HG02981 (cell line): ENCODE results near the gene SOHLH2.

Experiments
- ATAC-seq: cut with Tn5 transposase; IDR thresholded peaks from one replicate; pipeline ENCODE4 v1.9.1; 2021; ENCODE audit warnings: mild to moderate bottlenecking, moderate library complexity; ENCODE audit not compliant: unreplicated experiment

Gene SOHLH2

DNA sequence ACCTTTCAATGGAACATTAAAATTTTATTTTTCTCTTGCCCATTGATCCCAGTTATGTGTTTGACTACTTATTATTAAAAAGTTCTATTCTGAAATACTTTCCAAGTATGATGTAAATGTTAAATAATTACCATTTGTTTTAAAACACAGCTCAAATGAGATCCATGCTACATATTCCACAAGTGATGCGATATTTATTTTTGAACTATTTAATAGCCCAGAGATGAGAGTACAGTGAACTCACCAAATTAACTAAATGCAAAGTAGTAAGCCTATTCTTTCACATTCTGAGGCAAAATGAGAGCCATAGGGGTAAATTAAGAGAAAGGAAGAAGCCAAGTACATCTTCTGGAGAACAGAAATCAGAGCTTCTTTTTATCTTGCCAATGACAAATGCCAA lies 82.0 kb downstream of the SOHLH2 start:
- ATAC-seq, result no peak

DNA sequence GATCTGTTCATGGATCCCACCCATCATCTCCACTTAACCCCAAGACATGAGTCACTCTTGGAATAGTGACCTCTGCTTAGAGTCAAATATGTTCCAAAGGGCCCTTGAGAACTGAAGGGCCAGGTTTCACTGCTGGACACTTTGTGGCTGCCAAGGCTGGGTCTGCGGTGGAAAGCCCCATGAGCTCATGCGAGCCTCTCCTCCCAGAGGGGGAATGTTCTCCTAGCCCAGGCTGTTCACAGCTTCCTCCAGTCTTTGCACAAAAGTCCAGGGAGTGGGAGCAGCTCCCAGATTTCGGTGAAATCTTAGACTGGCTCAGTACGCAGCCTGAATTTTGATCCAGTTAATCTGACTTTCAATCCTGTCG lies 82.4 kb downstream of the SOHLH2 start:
- no peak for ATAC-seq

DNA sequence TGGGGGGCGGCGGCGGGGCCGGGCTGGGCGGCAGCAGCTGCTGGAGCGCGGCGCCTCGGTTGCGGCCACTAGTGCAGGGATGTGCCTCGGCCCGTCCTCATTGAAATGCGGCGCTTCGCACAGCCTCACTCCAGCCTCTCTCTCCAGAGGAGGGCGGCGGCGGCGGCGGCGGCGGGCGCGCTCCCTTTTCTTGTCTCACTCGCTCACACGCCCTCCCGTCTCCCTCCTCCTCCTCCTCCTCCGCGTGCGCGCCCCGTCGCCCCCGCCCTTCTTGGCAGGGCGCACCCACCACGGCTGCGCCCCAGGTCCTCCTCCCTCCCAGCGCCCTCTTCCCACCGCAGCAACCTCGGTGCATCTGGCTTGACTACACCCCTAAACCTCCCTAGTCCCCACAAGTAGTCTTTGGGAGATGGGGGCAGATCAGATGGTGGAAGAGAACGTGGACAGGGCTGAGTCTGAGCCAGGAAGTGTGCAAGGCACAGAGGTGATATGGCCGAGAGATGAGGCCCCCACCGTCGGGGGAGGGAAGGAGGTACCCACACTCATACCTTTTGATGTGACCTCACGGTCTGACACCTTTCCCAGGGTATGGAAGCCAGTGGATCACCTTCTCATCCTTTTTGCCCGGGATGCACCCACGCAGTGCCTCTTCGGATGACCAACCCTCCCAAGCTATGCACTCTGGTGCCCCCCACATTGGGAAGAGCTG lies 83.0 kb downstream of the SOHLH2 start, which contains the start of gene DCLK1:
DCLK1 (minus strand) TSS at position 161 of the 709 bp plus-strand sequence.
- ATAC-seq, result no peak

DNA sequence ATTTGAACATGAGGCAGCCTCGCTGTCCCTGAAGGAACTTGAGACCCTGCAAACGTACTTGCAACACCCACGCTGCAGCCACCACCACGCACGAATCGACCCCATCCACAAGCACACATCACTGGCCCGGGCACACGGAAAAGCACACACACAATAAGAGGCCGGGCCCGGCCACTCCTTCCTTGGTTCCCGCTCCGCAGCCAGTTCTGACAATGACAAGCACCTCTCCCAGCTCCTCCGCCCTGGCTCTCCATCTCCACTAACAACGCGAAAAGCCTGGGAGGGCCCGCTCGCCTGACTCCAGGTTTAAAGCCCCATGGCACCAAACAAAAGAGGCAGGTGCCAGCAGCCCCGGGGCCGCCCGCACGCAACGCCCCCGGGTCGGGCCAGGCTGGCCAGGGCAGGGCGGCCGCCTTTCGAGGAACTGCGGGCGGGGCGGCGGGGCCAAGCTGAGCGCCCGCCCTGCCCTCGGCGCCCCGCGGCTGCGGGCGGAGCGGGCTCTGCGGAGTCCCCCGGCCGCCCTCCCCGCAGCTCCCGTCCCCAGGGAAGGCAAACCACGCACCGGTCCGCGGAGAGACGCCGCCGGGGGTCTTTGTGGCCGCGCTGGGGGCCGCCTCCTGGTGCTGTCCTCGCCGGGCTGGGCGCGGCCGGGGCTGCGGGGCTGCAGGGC lies 83.7 kb downstream of the SOHLH2 start:
- no peak for ATAC-seq

DNA sequence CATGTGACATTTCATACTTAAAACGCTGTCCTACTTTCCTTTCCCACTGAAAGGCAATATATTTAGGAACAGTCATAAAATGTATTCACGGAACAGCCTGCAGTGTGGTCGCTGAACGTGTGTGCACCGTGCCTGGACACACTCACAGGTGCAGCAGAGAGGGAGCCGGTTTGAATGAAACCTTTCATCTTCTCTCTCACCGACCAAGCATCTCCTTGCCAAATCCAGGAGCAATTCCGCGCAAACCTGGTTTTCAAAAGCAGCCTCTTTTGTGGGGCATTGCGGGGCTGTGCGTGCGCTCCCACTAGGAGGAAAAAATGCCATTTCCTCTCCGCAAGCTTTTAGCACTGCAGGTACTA lies 84.2 kb downstream of the SOHLH2 start:
- no peak for ATAC-seq

DNA sequence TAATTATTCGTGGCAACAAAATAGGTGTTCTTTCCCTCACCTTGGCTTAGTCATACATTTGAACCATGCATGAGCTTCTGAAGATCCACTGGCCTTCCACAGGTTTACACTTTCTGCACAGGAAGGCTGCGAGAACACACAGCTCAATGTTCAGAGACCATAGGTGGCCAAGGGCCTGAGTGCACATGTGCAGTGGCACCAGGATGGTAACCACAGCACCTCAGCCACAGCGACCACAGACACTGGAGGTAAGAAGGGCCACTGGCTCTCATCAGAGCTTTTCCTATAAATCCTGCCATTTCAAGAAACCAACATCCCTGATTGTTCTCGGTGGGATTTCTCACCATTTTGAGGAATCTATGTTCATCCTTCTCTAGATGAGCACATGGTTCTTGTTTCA lies 84.8 kb downstream of the SOHLH2 start:
- no peak for ATAC-seq

DNA sequence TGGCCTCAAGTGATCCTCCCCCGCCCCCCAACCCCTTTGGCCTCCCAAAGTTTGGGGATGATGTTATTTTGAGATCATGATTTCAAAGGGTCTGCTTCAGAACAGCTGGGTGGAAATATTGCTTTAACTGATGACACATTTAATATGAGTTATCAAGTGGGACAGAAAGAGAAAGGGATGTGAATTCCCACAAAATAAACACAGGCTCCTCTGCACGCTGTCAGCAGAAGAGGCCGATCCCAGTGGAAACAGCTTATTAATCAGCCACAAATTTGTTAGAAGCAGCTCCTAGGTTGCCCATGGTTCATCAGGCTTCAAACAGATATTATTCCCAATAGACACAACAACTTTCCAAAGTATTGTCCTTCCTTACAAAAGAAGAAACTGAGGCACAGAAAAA lies 87.9 kb downstream of the SOHLH2 start:
- ATAC-seq, result no peak

DNA sequence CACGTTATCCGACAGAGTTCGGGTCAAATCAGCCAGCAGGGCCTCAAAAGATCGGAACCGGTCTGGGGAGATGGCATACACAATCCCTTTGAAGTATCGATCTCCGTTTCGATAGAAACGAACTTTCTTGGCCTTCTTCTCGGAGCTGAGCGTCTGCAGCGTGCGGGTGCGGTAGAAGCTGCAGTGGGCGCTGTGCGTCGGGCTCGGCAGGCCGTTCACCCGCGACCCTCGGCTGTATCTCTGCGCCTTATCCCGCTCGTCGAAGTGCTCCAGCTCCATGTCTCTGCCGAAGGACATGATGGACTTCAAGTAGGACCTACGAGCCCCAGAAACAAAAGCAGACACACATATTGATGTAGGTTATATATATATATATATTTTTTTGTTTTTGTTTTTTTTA lies 88.5 kb downstream of the SOHLH2 start:
- ATAC-seq, result no peak

DNA sequence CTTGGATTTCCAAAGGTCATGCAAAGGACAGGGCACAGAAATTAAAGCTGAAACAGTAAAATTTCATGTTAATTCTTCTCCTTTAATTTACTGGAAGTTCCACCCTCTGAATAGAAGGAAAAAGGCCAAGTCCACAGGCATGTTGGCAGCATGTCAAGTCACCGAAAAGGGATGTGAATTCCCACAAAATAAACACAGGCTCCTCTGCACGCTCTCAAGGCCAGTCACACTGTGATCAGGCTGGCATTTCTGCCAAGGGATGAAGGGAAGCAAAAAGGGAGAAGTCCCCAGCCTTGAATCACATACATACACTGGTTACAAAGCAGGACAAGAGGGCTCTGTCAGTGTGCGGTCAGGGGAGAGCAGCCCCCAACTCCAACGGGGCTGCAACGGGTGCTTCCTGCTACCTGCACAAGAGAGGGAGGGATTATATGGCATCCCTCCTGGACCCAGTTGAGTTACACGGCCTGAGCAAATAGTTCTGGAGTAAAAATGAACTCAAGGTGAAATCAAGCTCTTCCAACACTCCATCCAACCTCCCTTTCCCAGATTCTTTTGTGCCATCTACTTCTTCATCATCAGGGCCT lies 90.0 kb downstream of the SOHLH2 start:
- ATAC-seq, result no peak
